ENCODE measurements around the gene ARL11. TPM values are rescaled to one million over a fixed set of nuclear protein-coding genes. Genes with fewer than 3 reads are reported as not detected.
A peak's percentile ranks its signal among the peaks of the same experiment; 100 is the strongest.

The ARL11 gene
- total and polyA plus RNA-seq, 3 donors from 2014 or later = 0.25 to 0.62 (median 0.47) TPM

DNA sequence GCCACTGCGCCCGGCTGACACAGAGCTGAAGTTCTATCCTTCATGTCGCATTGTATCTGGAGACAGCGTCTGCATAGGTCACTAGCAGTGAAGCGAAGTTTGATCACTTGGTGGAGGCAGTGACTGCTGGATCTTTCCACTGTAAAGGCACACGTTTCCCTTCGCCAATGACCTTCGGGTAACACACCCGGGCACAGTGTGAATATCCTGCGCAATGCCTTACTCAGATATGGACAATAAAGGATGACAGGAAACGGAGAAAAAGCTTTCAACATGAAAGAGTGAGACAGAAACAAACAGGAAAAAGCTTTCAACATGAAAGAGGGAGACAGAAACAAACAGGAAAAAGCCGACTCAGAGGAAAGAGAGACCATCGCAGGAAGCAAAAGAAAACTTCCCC, 17.1 kb downstream of the ARL11 start:
- 88 to 90% methylated on average over 13 of the region's 13 CpGs for WGBS, 2 donors
- intact Hi-C loops (cut with DNase I; ENCODE audit: low total_unique reads) = no loop called here
- no peaks in the 10 kb centered on the region for H3K4me1 ChIP-seq
- no peak for DNase-seq
- H3K4me3 ChIP-seq = no peak overlapping the region
- TF ChIP-seq POLR2A (IDR thresholded peaks at IDR 0.05) = no peak
- TF ChIP-seq, protein P1, sequence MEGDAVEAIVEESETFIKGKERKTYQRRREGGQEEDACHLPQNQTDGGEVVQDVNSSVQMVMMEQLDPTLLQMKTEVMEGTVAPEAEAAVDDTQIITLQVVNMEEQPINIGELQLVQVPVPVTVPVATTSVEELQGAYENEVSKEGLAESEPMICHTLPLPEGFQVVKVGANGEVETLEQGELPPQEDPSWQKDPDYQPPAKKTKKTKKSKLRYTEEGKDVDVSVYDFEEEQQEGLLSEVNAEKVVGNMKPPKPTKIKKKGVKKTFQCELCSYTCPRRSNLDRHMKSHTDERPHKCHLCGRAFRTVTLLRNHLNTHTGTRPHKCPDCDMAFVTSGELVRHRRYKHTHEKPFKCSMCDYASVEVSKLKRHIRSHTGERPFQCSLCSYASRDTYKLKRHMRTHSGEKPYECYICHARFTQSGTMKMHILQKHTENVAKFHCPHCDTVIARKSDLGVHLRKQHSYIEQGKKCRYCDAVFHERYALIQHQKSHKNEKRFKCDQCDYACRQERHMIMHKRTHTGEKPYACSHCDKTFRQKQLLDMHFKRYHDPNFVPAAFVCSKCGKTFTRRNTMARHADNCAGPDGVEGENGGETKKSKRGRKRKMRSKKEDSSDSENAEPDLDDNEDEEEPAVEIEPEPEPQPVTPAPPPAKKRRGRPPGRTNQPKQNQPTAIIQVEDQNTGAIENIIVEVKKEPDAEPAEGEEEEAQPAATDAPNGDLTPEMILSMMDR (IDR thresholded peaks at IDR 0.05) = no peak
- H3K27me3 ChIP-seq = no peaks in the 10 kb centered on the region
- no peak overlapping the region for H3K27ac ChIP-seq
- H3K9me3 ChIP-seq = no peaks in the 10 kb centered on the region
- H3K36me3 ChIP-seq (ENCODE audit: low read depth, missing control alignments) = no peaks in the 10 kb centered on the region

DNA sequence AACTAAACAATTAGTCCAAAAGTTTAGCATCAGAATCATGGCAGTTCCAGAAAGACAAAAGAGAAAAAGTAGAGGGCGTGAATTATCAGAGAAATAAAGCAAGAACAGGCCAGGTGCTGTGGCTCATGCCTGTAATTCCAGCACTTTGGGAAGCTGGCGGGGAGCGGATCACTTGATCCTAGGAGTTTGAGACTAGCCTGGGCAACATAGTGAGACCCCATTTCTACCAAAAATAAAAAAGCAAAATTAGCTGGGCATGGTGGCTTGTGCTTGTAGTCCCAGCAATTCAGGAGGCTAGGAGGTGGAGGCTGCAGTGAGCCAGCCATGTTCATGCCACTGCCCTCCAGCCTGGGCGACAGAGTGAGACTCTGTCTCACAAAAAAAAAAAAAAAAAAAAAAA, 18.4 kb downstream of the ARL11 start:
- no peaks in the 10 kb centered on the region for H3K4me1 ChIP-seq
- WGBS, 2 donors = 95% methylated on average over 4 of the region's 4 CpGs
- intact Hi-C loops (cut with DNase I; ENCODE audit: low total_unique reads) = no loop called here
- TF ChIP-seq POLR2A (IDR thresholded peaks at IDR 0.05) = no peak
- TF ChIP-seq, protein P1 (IDR thresholded peaks at IDR 0.05) = no peak
- DNase-seq = no peak
- no peak overlapping the region for H3K4me3 ChIP-seq
- no peak overlapping the region for H3K27ac ChIP-seq
- no peaks in the 10 kb centered on the region for H3K36me3 ChIP-seq (ENCODE audit: low read depth, missing control alignments)
- no peaks in the 10 kb centered on the region for H3K27me3 ChIP-seq
- H3K9me3 ChIP-seq = no peaks in the 10 kb centered on the region

GRCh38 chr13:49649244-49649962, 21.1 kb downstream of the ARL11 start:
- WGBS, 2 donors = 62 to 68% methylated on average over 5 of the region's 5 CpGs
- TF ChIP-seq, protein P1 (IDR thresholded peaks at IDR 0.05) = peak in 2 of 3 experiments; percentile 14 to 25
- no peak for TF ChIP-seq POLR2A (IDR thresholded peaks at IDR 0.05)
- intact Hi-C loops (cut with DNase I; ENCODE audit: low total_unique reads) = no loop called here

GRCh38 chr13:49649963-49650312, 21.6 kb downstream of the ARL11 start:
- Histone ChIP-seq H3K4me1 (no peaks in the 10 kb centered on the region), H3K27ac (no peak overlapping the region), H3K27me3 (no peaks in the 10 kb centered on the region), H3K4me3 (no peak overlapping the region), H3K36me3 (ENCODE audit: low read depth, missing control alignments) (no peaks in the 10 kb centered on the region), H3K9me3 (no peaks in the 10 kb centered on the region)
- TF ChIP-seq POLR2A (IDR thresholded peaks at IDR 0.05) = no peak
- TF ChIP-seq, protein P1 (IDR thresholded peaks at IDR 0.05) = no peak
- no peak for DNase-seq
- intact Hi-C loops (cut with DNase I; ENCODE audit: low total_unique reads) = loop anchor here (10.0 kb wide), 1 partner anchor 195 kb away; no protein-coding TSS in a partner anchor
- 75 to 89% methylated on average over 2 of the region's 2 CpGs for WGBS, 2 donors

More at GRCh38 chr13:49649244-49649962, 21.1 kb downstream of the ARL11 start:
- Histone ChIP-seq H3K4me1 (no peaks in the 10 kb centered on the region), H3K27me3 (no peaks in the 10 kb centered on the region), H3K27ac (no peak overlapping the region), H3K4me3 (no peak overlapping the region), H3K9me3 (no peaks in the 10 kb centered on the region), H3K36me3 (ENCODE audit: low read depth, missing control alignments) (no peaks in the 10 kb centered on the region)
- no peak for DNase-seq

Measured in testis (tissue), 3 donors.